Activated CD4-positive, alpha-beta T cell treated with anti-CD3 and anti-CD28 coated beads for 1 hour (primary cell): ENCODE results near the gene CKAP2L.

Experiments used
- DNase-seq: peaks from one replicate; pipeline ENCODE4 v3.0.0-alpha.2; 2020

The CKAP2L gene

DNA sequence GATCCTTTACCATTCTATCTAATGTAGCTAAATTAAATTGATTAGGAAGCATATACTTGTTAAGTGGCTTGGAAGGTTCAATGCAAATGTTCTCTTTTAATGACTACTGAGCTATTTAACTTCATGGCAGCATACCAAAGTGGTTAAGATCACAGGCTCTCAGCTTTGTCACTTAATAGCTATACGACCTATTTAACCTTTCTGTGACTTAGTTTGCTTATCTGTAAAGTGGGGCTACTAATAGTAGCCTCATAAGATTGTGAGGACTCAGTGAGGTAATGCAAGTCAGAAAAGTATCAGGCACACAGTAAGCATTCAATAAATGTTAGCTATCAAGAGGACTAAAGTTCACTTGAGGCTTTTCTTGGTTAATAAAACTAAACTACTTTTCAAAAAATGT lies 4.3 kb downstream of the CKAP2L start:
- no peak for DNase-seq

DNA sequence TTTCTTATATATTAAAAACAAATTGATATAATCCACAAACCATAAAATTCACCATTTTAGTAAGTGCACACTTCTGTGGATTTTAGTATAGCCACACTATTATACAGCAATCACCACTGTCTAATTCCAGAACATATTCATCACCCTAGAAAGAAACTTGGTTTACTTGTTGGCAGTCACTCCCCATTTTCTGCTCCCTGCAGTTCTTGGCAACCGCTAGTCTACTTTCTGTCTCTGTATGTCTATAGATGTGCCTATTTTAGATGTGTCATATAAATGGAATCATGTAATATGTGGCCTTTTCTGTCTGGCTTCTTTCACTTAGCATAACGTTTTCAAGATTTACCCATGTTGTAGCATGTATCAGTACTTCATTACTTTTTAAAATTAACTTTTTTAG lies 5.7 kb downstream of the CKAP2L start:
- DNase-seq = no peak

DNA sequence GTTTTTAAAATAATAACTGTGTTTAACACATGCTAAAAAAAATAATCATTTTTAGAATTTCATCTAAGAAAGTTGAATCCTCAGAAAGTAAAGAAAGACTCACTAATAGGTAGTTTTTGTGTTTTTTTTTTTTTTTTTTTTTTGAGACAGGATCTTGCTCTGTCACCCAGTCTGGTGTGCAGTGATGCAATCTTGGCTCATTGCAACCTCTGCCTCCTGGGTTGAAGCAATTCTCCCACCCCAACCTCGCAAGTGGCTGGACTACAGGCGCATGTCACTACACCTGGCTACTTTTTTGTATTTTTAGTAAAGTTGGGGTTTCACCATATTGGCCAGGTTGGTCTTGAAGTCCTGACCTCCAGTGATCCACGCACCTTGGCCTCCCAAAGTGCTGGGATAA lies 7.1 kb downstream of the CKAP2L start:
- DNase-seq = no peak

DNA sequence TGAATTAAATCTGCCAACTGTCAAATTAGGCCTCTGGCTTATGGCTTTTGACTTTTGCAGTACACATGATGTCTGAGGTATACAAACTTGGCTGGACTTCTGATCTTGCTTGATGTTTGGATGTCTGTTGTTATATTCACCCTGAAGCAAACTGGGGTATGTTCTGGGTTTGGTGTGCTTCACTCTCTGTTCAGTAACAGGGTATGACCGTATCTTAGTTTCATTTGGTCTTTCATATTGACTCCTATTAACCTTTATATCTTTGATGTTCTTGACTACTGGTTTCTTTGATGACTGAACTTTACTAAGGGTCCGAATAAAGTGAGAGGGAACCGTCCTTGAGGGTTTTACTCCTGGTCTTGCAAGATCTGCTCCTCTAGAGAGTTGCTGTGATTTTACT lies 8.2 kb downstream of the CKAP2L start:
- no peak for DNase-seq

DNA sequence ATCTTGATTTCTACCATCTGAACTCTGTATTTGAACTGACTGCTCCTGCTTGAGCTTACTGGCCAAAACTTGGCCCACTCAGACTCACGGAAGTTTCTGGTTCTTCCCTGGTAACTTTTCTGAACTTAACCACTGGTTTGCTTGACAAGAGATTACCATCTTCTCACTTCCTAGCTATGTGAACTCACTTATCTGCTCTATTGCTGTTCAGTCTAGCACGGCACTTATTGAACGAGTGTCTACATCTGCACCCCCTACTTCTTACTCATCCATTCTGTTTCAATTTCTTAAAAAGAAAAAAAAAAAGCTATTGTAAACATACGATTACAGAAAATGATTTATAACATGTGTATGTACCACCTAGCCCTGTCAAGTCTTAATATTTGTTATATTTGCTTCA lies 9.0 kb downstream of the CKAP2L start:
- DNase-seq = no peak

DNA sequence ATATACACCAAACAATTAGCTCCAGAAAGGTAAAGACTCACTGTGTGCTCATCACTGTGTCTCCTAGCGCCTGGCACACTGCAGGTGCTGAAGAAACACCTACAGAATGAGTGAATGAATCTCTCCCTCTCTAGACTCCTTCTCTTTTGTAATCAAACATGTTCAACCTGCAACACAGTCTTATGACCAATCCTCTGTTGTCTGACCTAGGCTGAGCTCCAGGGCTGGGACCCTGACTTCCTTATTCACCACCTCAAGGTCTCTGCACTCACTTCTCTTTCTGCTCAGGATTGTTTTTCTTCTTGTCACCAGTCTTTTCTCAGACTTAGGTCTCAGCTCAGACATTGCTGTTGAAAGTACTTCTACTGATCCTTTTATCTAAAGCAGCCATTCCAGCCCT lies 9.8 kb downstream of the CKAP2L start:
- DNase-seq = no peak

DNA sequence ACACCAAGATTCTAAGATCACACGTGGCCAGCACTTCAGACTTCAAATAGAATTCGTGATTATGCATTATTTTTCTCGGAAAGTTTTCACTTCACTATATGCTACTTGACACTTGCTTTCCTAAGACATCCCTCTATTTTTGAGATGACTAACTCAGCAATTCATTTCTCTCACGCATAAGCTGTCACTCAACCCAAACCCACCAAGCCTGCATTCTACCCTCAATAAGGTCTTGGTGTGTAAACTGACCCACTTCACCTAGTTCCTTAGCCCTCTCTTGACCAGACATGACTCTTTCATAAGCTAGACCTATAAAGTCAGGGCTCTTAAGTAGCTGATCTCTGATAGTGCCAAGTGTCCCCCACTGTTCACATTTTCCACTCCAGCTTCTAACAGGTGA lies 11.7 kb downstream of the CKAP2L start:
- DNase-seq = no peak

DNA sequence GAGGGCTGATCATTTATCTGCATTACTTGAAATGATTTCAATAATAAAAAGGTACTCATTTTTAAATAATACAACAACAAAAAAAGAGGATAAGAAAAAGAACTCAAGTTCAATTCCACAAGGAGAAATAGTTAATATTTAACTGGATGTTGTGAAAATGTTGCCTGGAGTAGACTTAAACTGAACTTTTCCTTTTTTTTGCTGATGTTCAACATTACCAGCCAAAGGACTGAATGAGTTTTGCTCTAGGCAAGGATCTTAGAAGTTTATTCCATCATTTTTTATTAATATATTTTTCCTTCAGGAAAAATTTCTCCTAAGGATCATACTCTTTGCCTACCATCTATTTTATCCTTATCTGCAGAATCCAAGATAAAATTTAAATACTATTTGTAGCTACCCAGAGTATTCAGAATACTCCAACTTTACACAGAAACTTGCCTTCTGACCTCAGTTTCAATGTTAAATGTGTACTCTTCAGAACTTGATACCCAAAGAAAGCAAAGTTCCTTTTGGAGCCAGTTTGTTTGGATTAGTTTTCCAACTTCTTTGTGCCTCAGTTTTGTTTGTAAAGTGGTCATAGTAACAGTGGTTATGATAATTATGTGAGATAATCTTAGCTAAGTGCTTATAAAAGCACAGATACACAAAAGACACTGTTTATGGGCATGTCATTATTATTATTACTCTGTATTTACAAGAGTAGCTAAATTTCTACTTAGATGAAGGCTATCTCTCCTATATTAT lies 12.8 kb downstream of the CKAP2L start:
- no peak for DNase-seq

DNA sequence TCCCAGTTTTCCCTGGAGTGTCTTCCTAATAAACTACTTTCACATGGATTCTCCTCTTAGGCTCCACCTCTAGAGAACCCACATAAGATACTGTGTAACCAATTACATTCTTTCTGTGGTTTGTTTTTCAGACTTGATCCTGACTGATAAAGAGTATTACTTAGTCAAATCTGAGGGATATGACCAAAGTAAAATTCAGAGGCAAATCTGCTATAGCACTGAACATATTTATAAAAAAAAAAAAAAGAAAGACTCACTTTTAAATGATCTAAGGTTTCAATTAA lies 13.9 kb downstream of the CKAP2L start:
- DNase-seq = no peak

DNA sequence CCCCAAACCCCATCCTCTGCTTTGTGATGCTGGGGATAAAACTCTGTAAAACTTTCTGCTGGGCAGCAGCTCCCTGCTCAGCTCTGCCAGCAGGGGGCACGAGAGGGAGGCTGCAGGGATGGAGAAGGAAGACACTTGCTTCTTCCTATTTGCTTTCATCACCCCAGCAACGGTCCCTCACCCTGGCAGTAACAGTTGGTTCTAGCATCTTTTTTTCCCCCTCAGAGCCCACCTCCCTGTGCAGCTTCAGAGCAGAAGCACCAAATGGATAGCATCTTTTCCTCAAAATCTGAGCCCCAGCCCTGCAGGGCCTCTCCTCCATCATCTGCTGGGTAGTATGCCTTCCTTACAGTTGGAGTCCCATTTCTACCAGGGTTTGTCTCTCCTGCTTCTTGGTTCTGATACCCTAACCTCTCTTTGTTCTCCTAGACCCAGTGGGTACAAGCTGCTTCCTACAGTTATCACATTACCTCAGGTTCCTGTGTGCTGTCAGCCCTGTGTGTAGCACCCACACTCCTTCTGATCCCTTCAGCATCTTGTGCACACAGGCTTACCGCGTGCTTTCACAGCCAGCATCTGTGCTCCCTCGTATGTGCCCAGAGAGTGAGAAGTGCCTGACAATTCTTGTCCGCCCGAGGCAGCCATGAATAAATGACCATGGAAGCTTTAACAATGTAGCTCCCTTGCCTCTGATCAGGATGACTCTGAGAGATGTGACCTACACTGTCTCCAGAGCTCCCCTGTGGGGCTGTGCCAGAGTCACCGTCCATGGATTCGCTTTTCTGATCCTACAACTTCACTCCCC lies 14.5 kb downstream of the CKAP2L start:
- peak; percentile 64 for DNase-seq

DNA sequence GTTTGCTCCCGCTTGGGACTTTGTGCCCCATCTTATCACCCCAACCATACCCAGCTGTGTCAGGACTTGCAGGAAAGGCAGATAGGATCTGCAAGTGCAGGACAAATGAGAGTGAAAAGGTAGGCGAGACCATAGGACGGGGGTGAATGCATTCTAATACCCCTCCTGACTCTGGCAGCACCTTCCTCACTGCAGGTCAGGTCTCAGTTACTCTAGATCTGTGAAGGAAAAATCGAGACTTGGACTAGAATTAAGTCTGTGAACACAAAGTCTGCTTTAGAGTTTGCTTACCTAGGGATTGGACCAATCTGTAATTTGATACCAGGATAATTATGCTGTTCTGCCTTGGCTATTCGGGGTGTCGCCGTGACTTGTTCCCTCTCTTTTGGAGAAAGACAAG lies 23.9 kb downstream of the CKAP2L start:
- DNase-seq = no peak

DNA sequence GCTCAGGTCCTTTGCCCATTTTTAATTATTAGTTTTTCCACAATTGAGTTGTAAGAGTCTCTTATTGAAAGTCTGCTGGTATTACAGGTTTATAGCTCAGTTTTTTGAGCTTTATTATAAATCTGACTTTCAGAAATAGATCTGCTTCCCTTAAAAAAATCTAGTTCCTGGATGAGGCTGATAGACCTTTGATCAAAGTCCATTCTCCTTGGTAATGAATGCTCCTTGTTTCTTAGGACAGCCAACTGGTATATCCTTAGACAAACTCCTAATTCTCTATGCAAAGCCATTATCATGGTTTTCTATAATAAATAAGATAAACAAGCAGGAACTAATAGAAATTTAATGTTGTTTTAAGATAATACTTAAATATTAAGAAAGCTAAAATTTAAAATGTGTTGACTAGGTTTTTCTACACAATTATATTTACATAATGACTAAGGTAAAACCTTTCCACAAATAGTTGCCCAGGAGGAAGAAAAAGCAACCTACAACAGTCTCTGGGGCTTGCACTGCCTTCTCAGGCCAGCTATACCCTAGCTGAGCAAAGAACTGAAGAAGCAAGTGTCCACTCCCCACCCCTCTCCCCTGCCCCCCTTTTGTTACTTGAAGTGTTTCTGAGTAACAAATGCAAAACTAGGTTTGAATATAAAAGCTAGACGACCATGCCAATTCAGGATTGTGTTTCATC lies 26.7 kb downstream of the CKAP2L start:
- DNase-seq = no peak

DNA sequence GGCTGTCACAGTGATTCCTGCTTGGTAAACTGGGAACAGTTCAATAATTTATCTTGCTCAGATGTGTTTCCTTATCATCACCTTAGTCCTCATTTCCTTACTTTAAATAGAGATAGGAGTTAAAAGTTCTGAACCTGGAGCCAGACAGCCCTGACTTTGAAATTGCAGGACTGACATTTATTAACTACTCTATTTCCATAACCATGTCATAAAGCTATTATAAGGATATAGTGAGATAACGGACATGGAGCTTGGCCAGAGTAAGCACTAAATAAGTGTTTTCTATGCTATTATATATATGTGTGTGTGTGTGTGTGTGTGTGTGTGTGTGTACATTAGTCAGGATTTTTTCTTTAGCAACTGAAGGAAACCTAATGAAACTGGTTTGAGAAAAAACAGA lies 30.5 kb downstream of the CKAP2L start:
- no peak for DNase-seq

DNA sequence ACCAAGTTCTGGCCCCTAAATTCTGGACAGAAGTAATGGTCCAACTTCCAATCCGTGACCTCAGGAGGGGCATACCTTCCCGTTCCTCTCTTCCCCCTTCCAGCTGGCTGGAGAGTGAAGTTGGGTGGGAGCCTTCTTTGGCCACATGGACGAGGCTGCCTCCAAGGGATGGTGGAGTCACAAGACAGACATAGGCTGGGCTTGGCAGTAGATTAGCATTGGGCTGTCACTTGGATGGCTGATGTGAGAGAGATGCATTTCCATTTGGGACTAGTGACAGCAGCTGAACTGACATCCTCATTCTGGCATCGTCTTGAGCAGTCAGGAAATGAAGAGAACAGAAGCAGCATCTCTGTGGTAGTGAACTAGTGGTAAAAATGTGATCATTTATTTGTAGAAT lies 31.0 kb downstream of the CKAP2L start:
- DNase-seq = no peak

DNA sequence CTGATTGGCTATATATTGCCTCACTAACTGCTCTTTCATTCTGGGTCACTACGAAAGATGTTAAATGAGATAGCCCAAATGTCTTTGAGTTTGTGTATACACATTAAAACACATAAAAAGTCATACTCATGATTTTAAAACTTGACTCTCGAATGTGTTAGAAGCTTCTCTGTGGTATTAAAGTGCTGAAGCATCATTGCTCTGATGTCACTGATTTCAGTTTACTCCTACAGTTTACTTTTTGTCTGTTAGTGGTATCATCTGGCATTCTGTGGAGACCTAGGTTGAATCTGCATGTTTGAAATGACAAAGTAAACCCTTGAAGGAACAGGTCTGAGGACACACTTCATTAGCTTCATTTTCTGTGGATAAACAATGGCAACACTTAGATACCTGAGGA lies 32.9 kb downstream of the CKAP2L start:
- DNase-seq = no peak

DNA sequence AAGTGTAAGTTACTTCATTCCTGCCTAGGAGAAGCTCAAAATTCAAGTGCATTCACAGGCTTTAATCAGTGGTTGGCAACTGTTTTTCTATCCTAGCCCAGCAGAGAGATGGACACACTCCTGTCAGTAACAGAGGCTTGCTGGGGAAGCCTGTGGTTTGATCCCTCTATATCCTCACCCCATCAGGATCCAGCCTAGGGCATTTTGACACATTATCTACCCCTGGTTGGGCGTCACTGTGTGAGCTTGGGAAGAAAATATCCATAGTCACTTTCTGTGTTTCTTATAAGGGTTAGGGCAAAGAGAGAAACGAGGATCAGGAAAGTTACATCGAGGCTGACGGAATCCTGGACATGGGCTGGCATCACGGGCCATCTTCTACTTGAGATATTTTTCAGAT lies 33.6 kb downstream of the CKAP2L start:
- no peak for DNase-seq

DNA sequence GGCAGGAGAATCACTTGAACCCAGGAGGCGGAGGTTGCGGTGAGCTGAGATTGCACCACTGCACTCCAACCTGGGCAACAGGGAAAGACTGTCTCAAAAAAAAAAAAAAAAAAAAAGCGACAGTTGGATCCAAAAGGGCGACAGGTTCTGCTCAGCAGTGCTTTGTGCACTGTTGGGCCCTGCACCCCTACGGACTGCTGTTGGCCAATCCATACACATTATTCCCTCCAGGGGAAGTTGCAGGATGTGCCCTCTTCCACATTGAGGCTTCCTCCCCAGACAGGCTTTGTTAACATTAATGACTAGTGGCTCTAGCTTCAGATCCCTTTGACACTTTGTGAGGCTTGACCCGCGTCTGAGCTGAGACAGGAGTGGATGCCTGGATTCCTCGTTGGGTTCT lies 34.2 kb downstream of the CKAP2L start:
- no peak for DNase-seq

DNA sequence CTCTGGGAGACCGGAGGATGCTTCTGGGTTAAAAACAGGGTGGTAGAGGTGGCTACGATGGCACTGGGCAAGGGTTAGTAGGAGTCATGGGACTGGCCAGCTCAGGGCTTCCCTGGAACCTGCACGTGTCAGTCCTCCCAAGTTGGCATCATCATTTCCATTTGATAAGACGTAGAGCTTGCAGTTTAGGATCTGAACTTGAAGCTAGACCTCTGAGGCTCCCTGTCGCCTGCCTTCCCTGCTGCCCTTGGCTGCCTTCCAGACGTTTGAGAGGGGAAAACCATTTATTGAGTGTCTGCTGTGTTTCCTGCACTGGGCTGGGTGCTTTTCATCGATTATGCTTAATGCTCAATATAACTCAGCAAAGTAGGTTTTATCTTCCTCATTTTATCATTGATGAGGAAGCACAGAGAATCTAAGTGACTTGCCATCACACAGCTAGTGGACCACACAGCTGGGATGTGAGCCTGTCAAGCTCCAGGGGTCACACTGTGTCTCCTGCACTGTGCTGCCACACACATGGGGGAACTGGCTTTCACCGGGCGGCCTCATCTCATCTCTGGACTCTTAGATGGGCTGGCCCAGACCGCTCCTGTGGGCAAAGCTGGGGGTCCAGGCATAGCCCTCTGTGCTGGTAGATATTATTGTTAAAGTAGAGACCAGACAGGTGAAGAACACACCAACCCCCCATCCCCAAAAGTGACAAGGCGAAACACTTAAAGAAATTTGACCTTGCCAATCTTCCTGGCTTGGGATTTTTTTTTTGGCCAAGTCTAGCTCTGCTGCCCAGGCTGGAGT lies 35.8 kb downstream of the CKAP2L start:
- no peak for DNase-seq

DNA sequence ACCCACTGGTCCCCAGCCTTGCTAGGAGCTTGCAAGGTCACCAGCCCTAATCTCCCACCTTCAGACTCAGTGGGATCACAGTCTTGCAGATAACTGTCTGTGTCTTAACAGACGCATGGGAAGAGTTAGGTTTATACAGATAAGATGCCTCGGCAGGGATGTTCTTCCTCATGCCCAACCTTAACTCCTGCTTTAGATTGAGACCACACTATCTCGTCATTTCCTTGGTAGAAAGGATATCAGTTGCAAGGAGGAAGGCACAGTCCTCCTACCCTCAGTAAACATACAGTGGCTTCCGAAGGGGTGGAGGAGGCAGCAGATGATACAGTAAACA lies 36.4 kb downstream of the CKAP2L start:
- DNase-seq = no peak

DNA sequence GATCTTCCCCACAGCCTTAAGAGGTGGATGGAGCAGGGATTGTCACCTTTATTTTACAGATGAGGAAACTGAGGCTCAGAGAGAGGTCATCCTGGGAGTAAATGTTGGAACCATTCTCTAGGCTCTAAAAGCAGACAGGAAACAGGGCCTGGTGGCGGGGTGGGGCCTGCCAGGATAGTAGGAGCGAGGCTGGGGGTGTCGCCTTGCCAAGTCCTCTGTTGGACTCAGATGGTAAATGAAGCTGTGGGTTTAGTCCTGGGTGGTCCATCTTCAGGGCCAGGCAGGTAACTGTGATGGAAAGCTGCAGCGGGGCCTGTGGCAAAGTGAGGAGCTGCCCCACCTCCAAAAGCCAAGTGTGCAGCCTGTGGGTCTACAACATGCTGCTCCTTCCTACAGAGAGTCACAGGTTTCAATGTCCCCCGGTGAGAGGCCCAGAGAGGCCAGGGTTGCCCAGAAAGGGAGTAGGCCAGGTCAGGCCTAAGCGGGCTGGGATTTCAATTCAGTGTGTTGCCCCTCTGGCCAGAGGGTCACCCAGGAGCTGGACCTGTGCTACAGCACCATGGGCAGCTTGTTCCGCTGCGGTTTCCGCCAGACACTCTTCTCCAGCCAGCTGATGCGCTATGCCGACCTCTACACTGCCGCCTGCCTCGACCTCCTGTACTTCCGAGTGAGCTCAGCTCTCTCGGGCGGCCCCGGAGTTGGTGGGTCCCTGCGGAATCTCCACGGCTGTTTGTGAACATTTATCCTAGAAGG lies 37.0 kb downstream of the CKAP2L start:
- DNase-seq = no peak

DNA sequence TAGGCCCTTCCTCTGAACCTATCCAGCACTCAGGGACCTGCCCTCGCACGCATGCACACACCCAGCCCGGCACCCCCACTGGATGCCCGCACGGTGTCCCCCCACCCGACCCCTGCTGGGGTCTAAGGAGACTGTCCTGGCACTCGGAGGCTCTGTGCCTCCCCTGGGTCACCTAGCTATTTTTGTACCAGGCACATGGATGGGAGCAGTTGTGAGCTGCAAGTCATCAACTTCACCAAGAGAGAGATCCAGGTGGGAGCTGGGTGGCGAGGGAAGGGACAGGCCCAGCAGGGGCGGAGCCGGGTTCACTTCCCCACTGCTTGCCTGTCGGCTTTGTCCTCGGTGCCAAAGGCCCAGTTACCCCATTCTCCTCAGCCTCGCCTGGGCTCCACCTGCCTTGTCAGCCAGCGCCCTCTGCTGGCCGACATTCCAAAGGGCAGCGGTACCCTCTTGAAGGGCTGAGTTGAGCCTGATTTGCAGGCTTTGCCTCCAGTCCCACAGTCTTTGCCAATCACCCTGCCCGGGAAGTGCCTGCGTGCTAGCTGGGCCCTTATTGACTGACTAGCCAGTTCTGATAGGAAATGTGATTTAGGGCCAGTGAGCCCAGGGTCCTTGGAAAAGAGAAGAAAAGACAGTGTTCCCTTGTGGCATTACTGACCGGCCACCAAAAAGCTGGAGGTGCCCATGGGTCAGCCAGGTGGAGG lies 37.8 kb downstream of the CKAP2L start:
- DNase-seq = peak; percentile 79
